Neural cell (in vitro differentiated cells): ENCODE measurements around the gene PHACTR4. TPM values are rescaled to one million over a fixed set of nuclear protein-coding genes. Genes with fewer than 3 reads are reported as not detected.

Source experiments
- H2AFZ ChIP-seq: fragments of 200-600, 300-800 bp; sonication (generic), shearing (Covaris generic); 2 replicates; pipeline ENCODE4 v1.6.0; 2014; ENCODE audit warnings: low read depth, mild to moderate bottlenecking, antibody characterized with exemption, low read length, moderate library complexity
- H3F3A ChIP-seq: fragments of 200-600 bp; shearing (Covaris generic); 2 replicates; pipeline ENCODE4 v1.6.1; 2016; ENCODE audit warnings: mild to moderate bottlenecking, moderate library complexity, mixed read lengths, antibody characterized with exemption, low read length; ENCODE audit not compliant: insufficient read depth, poor library complexity, severe bottlenecking
- H3K27ac ChIP-seq: fragments of 200-600, 300-800 bp; sonication (generic), shearing (Covaris generic); 2 replicates; pipeline ENCODE4 v1.5.1; 2014; ENCODE audit warnings: mild to moderate bottlenecking, low read length, moderate library complexity
- H3K27me3 ChIP-seq: fragments of 300-800, 200-600 bp; sonication (generic), shearing (Covaris generic); 2 replicates; pipeline ENCODE4 v1.6.0; 2014; ENCODE audit warnings: mild to moderate bottlenecking, low read depth, low read length, moderate library complexity; ENCODE audit not compliant: insufficient read depth
- H3K36me3 ChIP-seq: fragments of 300-800, 200-600 bp; sonication (generic), shearing (Covaris generic); 2 replicates; pipeline ENCODE4 v1.5.1; 2014; ENCODE audit warnings: mild to moderate bottlenecking, antibody characterized with exemption, low read length, moderate library complexity; ENCODE audit not compliant: insufficient read depth
- H3K4me2 ChIP-seq: fragments of 300-800, 200-600 bp; sonication (generic), shearing (Covaris generic); 2 replicates; pipeline ENCODE4 v1.6.0; 2014; ENCODE audit warnings: mild to moderate bottlenecking, low read length
- H3K4me3 ChIP-seq: fragments of 300-800, 200-600 bp; sonication (generic), shearing (Covaris generic); 2 replicates; pipeline ENCODE4 v1.5.1; 2014; ENCODE audit warnings: mild to moderate bottlenecking, low read length, moderate library complexity
- H3K79me2 ChIP-seq: fragments of 200-600 bp; shearing (Covaris generic); replicated peaks from 2 replicates; pipeline ENCODE4 v1.6.0; 2014; ENCODE audit warnings: mild to moderate bottlenecking, low read length, moderate library complexity; ENCODE audit not compliant: insufficient read depth
- H3K9ac ChIP-seq: fragments of 300-800, 200-600 bp; sonication (generic), shearing (Covaris generic); 2 replicates; pipeline ENCODE4 v1.6.1; 2016; ENCODE audit warnings: mild to moderate bottlenecking, low read length, mixed read lengths
- H3K9me2 ChIP-seq: fragments of 200-600 bp; shearing (Covaris generic); 2 replicates; pipeline ENCODE4 v1.6.1; 2016; ENCODE audit warnings: mild to moderate bottlenecking, low read length, mixed read lengths; ENCODE audit not compliant: insufficient read depth
- H3K9me3 ChIP-seq: fragments of 200-600, 300-800 bp; sonication (generic), shearing (Covaris generic); 2 replicates; pipeline ENCODE4 v1.6.1; 2016; ENCODE audit warnings: mild to moderate bottlenecking, mixed run types, low read length, moderate library complexity, mixed read lengths
- H4K20me1 ChIP-seq: fragments of 200-600 bp; shearing (Covaris generic); 2 replicates; pipeline ENCODE4 v1.6.1; 2016; ENCODE audit warnings: mild to moderate bottlenecking, mixed run types; ENCODE audit not compliant: insufficient read depth
- EP300 ChIP-seq: fragments of 450-650 bp; conservative IDR thresholded peaks from 2 replicates; pipeline ENCODE4 v1.6.1; 2014; ENCODE audit warnings: antibody characterized with exemption, mild to moderate bottlenecking, moderate library complexity; ENCODE audit not compliant: poor library complexity, severe bottlenecking
- EZH2 ChIP-seq: fragments of 200-600, 300-800 bp; shearing (Covaris generic), sonication (generic); IDR thresholded peaks from 2 replicates; pipeline ENCODE4 v1.6.1; 2014; ENCODE audit warnings: antibody characterized with exemption, low read length, borderline replicate concordance, mild to moderate bottlenecking; ENCODE audit not compliant: insufficient read depth, poor library complexity, severe bottlenecking
- MXI1 ChIP-seq: fragments of 450-650 bp; conservative IDR thresholded peaks from 2 replicates; pipeline ENCODE4 v1.6.1; 2014; ENCODE audit warnings: antibody characterized with exemption, mild to moderate bottlenecking; ENCODE audit not compliant: poor library complexity, severe bottlenecking
- POLR2AphosphoS5 ChIP-seq: IDR thresholded peaks from 2 replicates; pipeline ENCODE4 v1.6.1; 2012
- RAD21 ChIP-seq: fragments of 450-650 bp; conservative IDR thresholded peaks from 2 replicates; pipeline ENCODE4 v1.6.1; 2014; ENCODE audit warnings: antibody characterized with exemption, mild to moderate bottlenecking, moderate library complexity
- REST ChIP-seq: IDR thresholded peaks from 2 replicates; pipeline ENCODE4 v1.6.1; 2012; ENCODE audit warnings: borderline replicate concordance
- SMC3 ChIP-seq: fragments of 450-650 bp; conservative IDR thresholded peaks from 2 replicates; pipeline ENCODE4 v1.6.1; 2014; ENCODE audit warnings: antibody characterized with exemption, mild to moderate bottlenecking, moderate library complexity; ENCODE audit not compliant: poor library complexity
- polyA plus RNA-seq: library from polyadenylated mRNA; depleted of rRNA; stranded (reverse); fragments of >200 nt; gene quantifications from 2 replicates; pipeline ENCODE4 v1.2.3, GENCODE V29; 2014

Gene PHACTR4
- polyA plus RNA-seq, 1 donor from 2014 or later, result 7.9 TPM

- no peaks in the 10 kb centered on the region for H3F3A ChIP-seq
- no peaks in the 10 kb centered on the region for H3K9me2 ChIP-seq
- H3K27me3 ChIP-seq, result no peaks in the 10 kb centered on the region
- TF ChIP-seq EP300 (no peak), REST (no peak), MXI1 (no peak), SMC3 (no peak), RAD21 (no peak), POLR2AphosphoS5 (no peak), EZH2 (no peak)
- no peak overlapping the region for H3K4me2 ChIP-seq
- no peaks in the 10 kb centered on the region for H3K9me3 ChIP-seq
- H2AFZ ChIP-seq, result no peak overlapping the region
- no peak overlapping the region for H3K4me3 ChIP-seq
- no peaks in the 10 kb centered on the region for H3K79me2 ChIP-seq
- H4K20me1 ChIP-seq, result no peaks in the 10 kb centered on the region
- no peak overlapping the region for H3K27ac ChIP-seq
- no peak overlapping the region for H3K9ac ChIP-seq
- H3K36me3 ChIP-seq, result no peaks in the 10 kb centered on the region
These were observed 30.6 kb upstream of the PHACTR4 start for GRCh38 chr1:28338897-28339296.

DNA sequence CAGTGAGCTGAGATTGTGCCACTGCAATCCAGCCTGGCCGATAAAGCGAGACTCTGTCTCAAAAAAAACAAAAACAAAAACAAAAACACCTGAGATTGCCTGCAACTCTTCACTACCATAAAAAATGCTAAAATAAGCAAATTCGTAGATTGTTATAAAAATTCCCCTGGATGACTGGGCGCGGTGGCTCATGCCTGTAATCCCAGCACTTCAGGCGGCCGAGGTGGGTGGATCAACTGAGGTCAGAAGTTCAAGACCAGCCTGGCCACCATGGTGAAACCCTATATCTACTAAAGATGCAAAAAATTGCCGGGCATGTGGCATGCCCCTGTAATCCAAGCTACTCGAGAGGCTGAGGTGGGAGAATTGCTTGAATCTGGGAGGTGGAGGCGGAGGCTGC is 30.0 kb upstream of the PHACTR4 start:
- no peak overlapping the region for H3K4me3 ChIP-seq
- TF ChIP-seq EP300 (no peak), EZH2 (no peak), SMC3 (no peak), REST (no peak)
- no peaks in the 10 kb centered on the region for H3K9me2 ChIP-seq
- H3K4me2 ChIP-seq, result no peak overlapping the region
- H2AFZ ChIP-seq, result no peak overlapping the region
- H3K9me3 ChIP-seq, result no peaks in the 10 kb centered on the region
- no peaks in the 10 kb centered on the region for H3K79me2 ChIP-seq
- H3F3A ChIP-seq, result no peaks in the 10 kb centered on the region
- H4K20me1 ChIP-seq, result no peaks in the 10 kb centered on the region
- no peaks in the 10 kb centered on the region for H3K36me3 ChIP-seq
- H3K9ac ChIP-seq, result no peak overlapping the region
- no peak overlapping the region for H3K27ac ChIP-seq
- no peaks in the 10 kb centered on the region for H3K27me3 ChIP-seq
